COLO829 (cell line): ENCODE results near the gene UBE2M.
"Not testable (repeated sequence)": the region's sequence is repeated elsewhere in the genome, so short reads cannot be mapped to it uniquely, and the experiment has no call there.

Experiments
- DNase-seq: peaks from one replicate; pipeline ENCODE4 v3.0.0; 2012; ENCODE audit warnings: low spot score

The UBE2M gene

GRCh38 chr19:58511353-58512208 lies 46.8 kb downstream of the UBE2M start, which contains the start of gene SLC27A5:
SLC27A5 (minus strand) TSS chr19:58511992; CDS start chr19:58511955, 37 bp downstream.
- no peak for DNase-seq

- DNase-seq, result no peak
These were observed 48.1 kb downstream of the UBE2M start for GRCh38 chr19:58510084-58510862.

- no peak for DNase-seq
These were observed 48.7 kb downstream of the UBE2M start for GRCh38 chr19:58509731-58510083.

- not testable (repeated sequence) for DNase-seq
These were observed 50.7 kb downstream of the UBE2M start for GRCh38 chr19:58507602-58508223.
